Vagina (tissue), 2 donors: ENCODE data around the gene BTF3.
"Not testable (repeated sequence)": the region's sequence is repeated elsewhere in the genome, so short reads cannot be mapped to it uniquely, and the experiment has no call there.

Experiments
- POLR2A ChIP-seq, 2 donors: fragments of 450-650 bp; IDR thresholded peaks; one replicate each; pipeline ENCODE4 v1.6.1; 2017; ENCODE audit warnings: antibody characterized with exemption in 2 of 2, mild to moderate bottlenecking in 2 of 2, moderate library complexity in 2 of 2
- TF ChIP-seq, protein P1 (sequence below), 3 experiments: fragments of 450-650 bp in 2 of 3; fragments of 200-600 bp in 1 of 3; sonication (generic) in 1 of 3; IDR thresholded peaks; one replicate each; pipeline ENCODE4 v1.5.1; 2017 to 2019; ENCODE audit warnings: antibody characterized with exemption in 3 of 3, mild to moderate bottlenecking in 2 of 3, moderate library complexity in 2 of 3

DNA sequence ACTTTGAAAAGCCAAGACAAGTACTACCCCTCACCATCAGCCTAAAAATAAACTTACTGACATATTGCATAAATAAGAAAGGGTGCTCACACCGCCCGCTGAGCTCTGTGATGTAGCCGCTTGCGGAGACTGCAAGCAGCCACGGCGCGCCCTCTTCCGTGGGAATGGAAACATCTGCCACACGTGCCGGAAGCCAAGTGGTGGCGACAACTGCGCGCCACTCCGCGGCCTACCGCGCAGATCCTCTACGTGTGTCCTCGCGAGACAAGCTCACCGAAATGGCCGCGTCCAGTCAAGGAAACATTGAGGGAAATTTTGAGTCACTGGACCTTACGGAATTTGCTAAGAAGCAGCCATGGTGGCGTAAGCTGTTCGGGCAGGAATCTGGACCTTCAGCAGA lies 10.3 kb downstream of the BTF3 start:
- TF ChIP-seq, protein P1, sequence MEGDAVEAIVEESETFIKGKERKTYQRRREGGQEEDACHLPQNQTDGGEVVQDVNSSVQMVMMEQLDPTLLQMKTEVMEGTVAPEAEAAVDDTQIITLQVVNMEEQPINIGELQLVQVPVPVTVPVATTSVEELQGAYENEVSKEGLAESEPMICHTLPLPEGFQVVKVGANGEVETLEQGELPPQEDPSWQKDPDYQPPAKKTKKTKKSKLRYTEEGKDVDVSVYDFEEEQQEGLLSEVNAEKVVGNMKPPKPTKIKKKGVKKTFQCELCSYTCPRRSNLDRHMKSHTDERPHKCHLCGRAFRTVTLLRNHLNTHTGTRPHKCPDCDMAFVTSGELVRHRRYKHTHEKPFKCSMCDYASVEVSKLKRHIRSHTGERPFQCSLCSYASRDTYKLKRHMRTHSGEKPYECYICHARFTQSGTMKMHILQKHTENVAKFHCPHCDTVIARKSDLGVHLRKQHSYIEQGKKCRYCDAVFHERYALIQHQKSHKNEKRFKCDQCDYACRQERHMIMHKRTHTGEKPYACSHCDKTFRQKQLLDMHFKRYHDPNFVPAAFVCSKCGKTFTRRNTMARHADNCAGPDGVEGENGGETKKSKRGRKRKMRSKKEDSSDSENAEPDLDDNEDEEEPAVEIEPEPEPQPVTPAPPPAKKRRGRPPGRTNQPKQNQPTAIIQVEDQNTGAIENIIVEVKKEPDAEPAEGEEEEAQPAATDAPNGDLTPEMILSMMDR (IDR thresholded peaks at IDR 0.05): not testable (repeated sequence)
- not testable (repeated sequence) for TF ChIP-seq POLR2A (IDR thresholded peaks at IDR 0.05)
